ENCODE measurements around the gene VPREB1. TPM values are rescaled to one million over a fixed set of nuclear protein-coding genes. Genes with fewer than 3 reads are reported as not detected.
"Not testable (repeated sequence)": the region's sequence is repeated elsewhere in the genome, so short reads cannot be mapped to it uniquely, and the experiment has no call there.

The VPREB1 gene
- total RNA-seq, 1 donor from 2014 or later = not detected

DNA sequence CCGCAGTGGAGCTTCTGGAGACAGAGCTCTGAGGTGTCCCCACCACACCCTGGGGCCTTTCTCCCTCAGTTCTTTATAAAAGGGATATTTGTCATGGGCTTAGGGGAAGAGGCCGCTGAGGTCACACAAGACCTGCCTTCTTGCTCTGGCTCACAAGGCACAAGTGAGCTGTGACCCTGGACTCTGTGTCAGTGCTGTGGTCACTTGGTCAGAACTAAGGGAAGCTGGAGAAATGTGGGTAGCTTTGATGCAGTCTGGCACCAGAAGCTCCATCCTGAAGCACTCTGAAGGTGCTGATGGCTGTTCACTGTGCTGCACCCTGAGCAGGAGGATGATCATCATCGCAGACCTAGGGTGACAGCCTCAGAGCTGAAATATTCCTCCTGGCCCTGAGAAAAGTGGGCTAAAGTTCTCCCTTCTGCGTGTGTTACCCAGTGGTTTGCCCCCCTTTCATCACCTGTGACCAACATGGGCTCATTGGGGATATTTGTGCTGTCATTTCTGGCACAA lies 28.1 kb upstream of the VPREB1 start:
- intact Hi-C loops (cut with micrococcal nuclease) = no loop called here
- no peak for DNase-seq
- peaks cover 56% of the 10 kb centered on the region for H3K27me3 ChIP-seq (ENCODE audit: low read depth)
- TF ChIP-seq, protein P1, sequence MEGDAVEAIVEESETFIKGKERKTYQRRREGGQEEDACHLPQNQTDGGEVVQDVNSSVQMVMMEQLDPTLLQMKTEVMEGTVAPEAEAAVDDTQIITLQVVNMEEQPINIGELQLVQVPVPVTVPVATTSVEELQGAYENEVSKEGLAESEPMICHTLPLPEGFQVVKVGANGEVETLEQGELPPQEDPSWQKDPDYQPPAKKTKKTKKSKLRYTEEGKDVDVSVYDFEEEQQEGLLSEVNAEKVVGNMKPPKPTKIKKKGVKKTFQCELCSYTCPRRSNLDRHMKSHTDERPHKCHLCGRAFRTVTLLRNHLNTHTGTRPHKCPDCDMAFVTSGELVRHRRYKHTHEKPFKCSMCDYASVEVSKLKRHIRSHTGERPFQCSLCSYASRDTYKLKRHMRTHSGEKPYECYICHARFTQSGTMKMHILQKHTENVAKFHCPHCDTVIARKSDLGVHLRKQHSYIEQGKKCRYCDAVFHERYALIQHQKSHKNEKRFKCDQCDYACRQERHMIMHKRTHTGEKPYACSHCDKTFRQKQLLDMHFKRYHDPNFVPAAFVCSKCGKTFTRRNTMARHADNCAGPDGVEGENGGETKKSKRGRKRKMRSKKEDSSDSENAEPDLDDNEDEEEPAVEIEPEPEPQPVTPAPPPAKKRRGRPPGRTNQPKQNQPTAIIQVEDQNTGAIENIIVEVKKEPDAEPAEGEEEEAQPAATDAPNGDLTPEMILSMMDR (IDR thresholded peaks at IDR 0.05; ENCODE audit: borderline replicate concordance) = no peak
- H3K27ac ChIP-seq (replicated peaks) = no peak overlapping the region
- H3K4me3 ChIP-seq = no peak overlapping the region
- H3K4me1 ChIP-seq = no peaks in the 10 kb centered on the region
- H3K36me3 ChIP-seq = no peaks in the 10 kb centered on the region
- no peaks in the 10 kb centered on the region for H3K9me3 ChIP-seq (replicated peaks)

DNA sequence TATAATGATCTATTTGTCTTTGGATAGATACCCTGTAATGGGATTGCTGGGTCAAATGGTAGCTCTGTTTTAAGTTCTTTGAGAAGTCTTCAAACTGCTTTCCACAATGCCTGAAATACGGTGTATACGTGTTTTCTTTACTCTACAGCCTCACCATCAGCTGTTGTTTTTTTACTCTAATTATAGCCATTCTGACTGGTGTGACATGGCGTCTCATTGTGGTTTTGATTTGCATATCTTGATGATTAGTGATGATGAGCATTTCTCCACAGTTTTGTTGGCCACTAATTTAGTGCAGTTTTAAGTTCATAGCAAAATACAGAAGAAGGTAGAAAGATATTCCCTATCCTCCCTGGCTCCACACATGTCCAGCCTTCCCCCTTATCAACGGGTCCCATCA lies 26.3 kb upstream of the VPREB1 start:
- no peak for DNase-seq
- no peak overlapping the region for H3K27ac ChIP-seq (replicated peaks)
- H3K9me3 ChIP-seq (replicated peaks) = no peaks in the 10 kb centered on the region
- H3K4me1 ChIP-seq = no peaks in the 10 kb centered on the region
- TF ChIP-seq, protein P1 (IDR thresholded peaks at IDR 0.05; ENCODE audit: borderline replicate concordance) = no peak
- peaks cover 39% of the 10 kb centered on the region for H3K27me3 ChIP-seq (ENCODE audit: low read depth)
- H3K4me3 ChIP-seq = no peak overlapping the region
- no peaks in the 10 kb centered on the region for H3K36me3 ChIP-seq
- intact Hi-C loops (cut with micrococcal nuclease) = no loop called here

DNA sequence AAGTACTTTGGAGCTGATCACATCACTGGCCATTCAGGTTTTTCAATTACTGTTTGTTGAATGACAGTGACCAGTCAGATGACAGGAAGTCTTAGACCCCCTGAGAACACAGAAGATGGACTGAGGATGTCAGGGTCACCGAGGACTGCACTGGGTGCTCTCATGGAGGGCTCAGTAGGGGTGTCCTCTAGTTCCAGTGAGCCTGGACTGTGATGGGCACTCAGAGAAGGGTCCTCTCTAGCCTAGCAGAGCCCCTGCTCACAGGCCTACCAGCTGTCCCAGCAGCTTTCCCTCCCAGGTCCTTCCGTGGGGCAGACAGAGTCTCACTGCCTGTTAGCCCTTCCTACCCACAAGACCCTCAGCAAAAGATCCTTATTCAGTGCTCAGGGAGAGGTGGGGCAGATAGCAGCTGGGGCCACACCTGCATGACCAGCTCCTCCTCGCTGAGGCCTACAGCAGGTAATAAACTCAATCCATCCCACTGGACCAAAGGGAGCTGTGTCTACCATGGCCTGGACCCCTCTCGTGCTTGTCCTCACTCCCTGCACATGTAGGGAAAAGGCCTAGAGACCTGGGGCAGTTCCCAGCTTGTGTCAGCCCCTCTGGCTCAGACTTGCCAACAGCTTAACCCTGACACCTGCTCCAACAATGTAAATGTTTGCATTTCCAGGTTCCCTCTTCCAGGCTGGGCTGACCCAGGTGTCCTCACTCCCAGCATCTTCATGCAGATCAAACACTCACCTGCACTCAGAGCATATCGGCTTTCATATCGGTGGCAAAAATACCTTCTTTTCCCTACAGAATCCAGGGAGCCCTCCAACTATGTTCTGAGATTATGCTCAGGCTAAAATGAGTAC lies 25.2 kb upstream of the VPREB1 start:
- Histone ChIP-seq H3K27me3 (ENCODE audit: low read depth) (peaks cover 30% of the 10 kb centered on the region), H3K27ac (replicated peaks) (no peak overlapping the region), H3K9me3 (replicated peaks) (no peaks in the 10 kb centered on the region), H3K4me1 (no peaks in the 10 kb centered on the region), H3K4me3 (no peak overlapping the region), H3K36me3 (no peaks in the 10 kb centered on the region)
- intact Hi-C loops (cut with micrococcal nuclease) = no loop called here
- DNase-seq = no peak
- TF ChIP-seq, protein P1 (IDR thresholded peaks at IDR 0.05; ENCODE audit: borderline replicate concordance) = no peak

DNA sequence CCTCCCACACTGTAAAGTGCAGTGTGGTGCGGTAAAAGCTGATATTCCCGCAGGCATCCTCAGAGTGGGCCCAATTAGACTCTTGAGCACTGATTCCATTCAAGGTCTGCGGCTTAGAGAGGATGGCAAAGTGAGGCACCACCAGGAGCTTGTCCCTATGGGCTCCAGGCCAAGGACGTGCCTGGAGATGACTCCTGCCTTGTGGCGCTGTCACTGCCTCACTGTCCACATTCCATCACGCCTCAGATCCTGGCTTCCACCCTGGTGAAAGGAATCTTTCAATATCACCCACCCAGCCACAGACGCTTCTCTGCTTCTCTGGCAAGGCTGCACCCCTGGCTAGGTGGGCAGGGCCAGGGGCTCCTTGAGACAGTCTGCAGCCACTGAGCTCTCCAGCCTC lies 23.5 kb upstream of the VPREB1 start:
- DNase-seq; H3K36me3 ChIP-seq; intact Hi-C loops (cut with micrococcal nuclease); H3K4me3 ChIP-seq; H3K27ac ChIP-seq (replicated peaks); H3K9me3 ChIP-seq (replicated peaks); H3K4me1 ChIP-seq: not testable (repeated sequence)
- peaks cover 26% of the 10 kb centered on the region for H3K27me3 ChIP-seq (ENCODE audit: low read depth)

DNA sequence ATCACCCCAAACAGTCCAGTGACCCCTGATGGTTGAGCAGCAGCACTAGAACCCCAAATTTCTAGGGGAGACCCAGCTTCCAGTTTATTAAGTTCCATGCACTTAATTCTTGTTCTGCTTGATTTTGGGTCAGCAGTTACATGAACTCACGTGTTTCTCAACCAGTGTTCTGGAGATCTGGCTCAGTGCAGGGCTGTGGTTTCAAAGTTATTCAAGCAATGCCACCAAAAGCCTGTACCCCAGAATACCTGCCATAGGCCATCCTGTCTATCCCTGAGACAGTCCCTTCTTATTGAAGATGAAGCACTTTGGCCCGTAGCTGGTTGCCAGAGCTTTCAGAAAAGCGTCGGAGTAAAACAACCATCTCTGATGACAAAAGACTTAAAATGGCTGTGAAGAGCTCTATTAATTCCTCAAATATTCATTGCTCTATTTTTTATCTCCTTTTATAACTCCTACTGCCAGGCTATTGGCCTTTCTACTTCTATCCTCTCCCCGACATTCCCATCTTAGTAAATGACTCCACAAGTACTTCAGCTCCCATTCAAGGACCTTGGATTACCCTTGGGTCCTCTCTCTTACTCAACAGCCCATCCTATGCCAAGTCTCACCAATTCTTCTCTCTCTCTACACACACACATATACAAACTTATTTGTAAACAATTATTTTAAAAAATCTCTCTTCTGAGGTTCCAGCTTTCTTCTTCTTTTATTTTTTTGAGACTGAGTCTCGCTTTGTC lies 18.0 kb upstream of the VPREB1 start:
- Histone ChIP-seq H3K27ac (replicated peaks) (no peak overlapping the region), H3K9me3 (replicated peaks) (no peaks in the 10 kb centered on the region), H3K4me3 (no peak overlapping the region), H3K27me3 (ENCODE audit: low read depth) (peaks cover 29% of the 10 kb centered on the region), H3K36me3 (no peaks in the 10 kb centered on the region), H3K4me1 (no peaks in the 10 kb centered on the region)
- intact Hi-C loops (cut with micrococcal nuclease) = no loop called here
- TF ChIP-seq, protein P1 (IDR thresholded peaks at IDR 0.05; ENCODE audit: borderline replicate concordance) = no peak
- no peak for DNase-seq
